GM19099 (cell line): Measurements from ENCODE around the gene SORCS2.

Source experiments
- POLR2A ChIP-seq: IDR thresholded peaks from 3 replicates; pipeline ENCODE4 v1.6.1; 2011; ENCODE audit warnings: low read depth; ENCODE audit not compliant: insufficient read length; ENCODE audit errors: extremely low read depth

Gene SORCS2

DNA sequence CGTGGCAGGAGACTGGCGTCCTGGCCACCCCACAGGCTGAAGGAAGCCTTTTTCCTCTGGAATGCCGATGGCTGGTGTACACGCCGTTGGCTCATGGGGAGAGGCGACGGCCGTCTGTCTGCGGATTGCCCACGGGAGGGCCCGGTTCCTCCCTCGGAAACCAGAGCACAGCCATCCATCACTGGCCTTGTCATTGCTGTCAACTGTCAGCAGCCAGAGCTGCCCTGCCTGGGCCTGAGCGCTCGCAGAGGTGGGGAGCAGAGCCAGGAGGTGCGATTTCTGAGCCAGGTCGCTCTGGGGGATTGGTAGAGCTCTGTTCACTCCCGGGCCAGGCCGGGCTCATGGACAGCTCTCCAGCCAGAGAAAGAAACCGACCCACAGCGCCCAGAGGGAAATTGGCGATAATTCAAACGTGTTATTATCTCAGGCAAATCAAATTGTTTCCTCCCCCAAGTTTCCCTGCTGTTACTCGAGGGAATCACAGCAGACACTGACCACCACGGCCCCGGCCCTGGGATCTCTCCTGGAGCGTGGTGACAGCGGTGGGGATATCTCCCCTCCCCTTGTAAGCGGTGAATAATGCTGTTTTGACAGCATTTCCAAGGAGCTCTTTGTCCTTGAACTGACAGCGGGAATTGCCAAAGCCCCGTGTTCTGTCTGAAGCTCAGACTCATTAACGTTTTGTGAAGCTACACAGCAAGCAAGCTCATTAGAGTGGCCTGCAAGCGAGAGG, 463.3 kb downstream of the SORCS2 start:
- TF ChIP-seq POLR2A, result no peak

GRCh38 chr4:7656244-7656800, 464.0 kb downstream of the SORCS2 start:
- no peak for TF ChIP-seq POLR2A

DNA sequence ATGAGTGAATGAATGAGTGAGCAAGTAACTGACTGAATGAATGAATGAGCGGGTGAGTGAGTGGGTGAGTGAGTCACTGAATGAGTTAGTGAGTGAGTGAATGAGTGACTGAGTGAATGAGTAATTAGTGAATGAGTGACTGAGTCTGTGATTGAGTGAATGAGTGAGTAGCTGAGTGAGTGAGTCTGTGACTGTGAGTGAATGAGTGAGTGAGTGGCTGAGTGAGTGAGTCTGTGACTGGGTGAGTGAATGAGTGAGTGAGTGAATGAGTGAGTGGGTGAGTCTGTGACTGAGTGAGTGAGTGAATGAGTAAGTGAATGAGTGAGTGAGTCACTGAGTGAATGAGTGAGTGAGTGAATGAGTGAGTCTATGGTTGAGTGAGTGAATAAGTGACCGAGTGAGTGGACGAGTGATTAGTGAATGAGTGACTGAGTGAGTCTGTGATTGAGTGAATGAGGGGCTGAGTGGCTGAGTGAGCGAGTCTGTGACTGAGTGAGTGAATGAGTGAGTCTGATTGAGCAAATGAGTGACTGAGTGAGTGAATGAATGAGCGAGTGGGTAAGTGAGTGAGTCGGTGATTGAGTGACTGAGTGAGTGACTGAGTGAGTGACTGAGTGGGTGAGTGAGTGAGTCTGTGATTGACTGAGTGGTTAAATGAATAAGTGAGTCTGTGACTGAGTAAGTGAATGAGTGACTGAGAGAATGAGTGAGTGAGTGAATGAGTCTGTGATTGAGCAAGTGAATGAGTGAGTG, 465.4 kb downstream of the SORCS2 start:
- TF ChIP-seq POLR2A, result no peak

DNA sequence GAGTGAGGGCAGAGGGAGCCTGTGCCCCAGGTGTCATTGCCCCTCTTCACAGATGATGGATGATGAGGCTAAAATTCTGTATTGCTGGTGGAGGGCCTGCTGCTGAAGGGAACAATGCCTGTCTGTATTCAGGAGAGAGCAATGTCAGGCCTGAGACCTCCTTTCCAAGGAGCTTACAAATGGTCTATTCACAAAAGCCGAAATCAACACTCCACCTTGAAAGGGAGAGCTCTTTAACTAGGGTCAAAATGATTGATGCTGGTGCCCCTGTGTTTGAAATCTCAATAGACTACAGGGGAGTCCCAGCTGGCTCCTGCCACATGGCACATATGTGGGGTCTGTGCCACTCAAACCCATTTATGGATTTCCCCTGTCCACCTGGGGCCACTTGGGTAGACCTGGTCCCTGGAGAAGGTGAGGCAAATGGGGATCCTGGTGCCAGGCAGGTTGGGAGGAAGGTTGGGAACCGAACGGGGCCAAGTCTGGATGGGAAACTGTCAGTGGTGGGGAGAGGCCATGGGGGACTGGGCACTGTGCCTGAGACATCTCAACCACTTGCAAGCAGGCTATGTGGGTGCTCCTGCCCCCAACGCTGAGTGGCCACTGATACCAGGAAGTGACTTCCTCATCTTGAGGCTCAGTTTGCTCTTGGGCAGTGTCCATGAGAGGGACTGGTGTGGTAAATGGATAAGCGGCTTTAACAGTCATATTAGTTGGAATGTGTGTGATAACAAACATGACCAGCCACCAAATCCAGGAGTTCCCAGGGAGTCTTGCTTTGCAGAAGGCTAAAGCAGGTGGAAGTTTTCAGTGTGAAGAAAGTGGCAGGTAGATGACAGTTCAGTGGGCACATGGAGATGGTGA, 466.2 kb downstream of the SORCS2 start:
- no peak for TF ChIP-seq POLR2A

GRCh38 chr4:7659429-7660175, 467.3 kb downstream of the SORCS2 start:
- no peak for TF ChIP-seq POLR2A

DNA sequence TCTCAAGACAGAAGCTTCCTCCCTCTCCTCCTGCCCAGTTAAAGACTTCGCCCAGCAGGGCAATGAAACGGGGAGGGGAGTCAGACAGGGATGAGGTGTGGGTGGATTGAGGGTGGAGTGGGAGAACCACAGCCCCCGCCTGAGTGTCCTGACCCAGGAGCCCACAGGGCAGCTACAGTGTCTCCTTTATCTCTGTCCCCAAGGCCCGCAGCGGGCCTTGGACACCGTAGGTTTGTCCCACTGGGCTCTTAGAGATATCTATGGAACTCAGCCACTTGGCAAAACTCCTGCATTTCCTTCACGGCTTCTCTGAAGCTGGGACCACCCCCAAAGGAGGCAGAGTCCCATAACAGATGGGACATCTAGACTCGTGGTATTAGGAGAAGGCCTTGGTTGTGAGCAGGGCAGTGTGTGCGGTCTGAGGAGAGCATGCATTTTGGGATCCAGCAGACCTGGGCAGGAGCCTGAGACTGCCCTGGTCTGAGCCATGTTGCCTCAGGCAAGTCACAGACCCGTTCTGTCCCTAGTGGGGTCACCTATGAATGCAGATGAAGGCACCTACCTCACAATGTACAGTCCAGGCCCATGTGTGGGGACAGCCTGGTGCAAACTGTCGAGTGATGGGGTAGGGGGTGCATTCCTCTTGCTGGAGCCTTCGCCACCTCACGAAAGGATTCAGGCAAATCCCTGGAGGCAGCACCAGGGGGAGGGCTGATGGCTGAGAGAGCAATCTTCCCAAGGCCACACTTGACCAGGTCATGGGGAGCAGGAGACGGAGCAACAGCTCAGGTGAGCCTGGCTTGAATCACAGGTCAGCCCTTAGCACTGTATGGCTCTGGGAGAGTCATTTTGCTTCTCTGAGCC, 468.1 kb downstream of the SORCS2 start:
- no peak for TF ChIP-seq POLR2A

DNA sequence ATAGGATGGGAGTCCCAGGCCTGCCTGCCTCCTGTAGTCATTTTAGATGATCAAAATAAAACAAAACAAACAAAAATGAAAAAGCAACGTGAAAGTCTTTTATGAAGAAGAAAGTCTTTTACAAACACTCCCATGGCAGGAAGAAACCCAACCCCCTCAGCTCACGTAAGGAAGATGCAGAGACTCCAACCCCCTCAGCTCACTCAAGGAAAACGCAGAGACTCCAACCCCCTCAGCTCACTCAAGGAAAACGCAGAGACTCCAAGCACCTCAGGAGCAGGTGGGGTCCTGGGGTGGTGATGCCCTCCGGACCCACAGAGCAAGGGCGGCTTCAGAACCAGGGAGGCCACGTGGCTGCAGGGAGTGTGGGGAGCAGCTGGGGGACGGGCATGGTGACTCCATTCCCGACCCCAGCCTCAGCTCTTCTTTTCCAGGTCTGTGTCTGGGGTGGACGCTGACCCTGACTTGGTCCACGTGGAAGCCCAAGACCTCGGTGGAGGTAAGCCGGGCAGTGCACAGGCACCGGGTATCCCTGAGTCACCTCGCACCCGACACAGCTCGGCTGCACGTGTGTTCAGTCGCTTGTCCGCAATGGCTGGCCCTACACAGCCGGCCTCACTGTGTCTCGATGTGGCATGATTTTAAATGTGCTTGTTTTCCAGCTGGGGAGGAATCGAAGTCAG, 468.9 kb downstream of the SORCS2 start:
- TF ChIP-seq POLR2A, result no peak

DNA sequence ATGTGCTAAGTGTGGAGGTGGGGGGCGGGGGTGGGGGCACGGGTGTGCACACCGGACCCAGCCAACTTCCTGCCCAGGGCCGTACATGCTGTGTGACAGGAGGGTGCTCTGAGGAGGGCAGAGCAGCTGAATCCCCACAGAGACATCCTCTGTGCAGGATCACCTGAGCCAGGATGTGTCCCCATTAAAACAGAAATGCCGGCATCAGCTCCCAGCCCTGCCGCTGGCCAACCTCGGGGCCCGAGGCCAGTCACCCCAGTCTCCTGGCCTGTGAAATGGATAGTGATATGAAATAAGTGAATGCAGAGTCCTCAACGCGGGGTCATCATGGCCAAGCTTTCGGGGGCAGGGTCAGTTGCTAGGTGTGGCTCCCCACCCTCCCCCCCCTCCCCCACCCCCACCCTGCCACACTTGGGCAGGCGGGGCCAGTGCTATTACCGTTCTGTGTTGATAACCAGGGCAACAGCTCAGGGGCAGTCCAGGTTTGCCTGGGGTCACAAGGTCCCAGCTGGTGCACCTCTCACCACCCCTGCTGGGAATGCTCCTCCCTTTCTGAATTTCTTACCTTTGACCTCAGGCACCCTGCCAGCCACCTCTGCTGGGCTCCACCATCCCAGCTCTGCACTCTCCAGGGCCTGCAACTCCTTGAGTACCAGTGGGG, 469.6 kb downstream of the SORCS2 start:
- no peak for TF ChIP-seq POLR2A

DNA sequence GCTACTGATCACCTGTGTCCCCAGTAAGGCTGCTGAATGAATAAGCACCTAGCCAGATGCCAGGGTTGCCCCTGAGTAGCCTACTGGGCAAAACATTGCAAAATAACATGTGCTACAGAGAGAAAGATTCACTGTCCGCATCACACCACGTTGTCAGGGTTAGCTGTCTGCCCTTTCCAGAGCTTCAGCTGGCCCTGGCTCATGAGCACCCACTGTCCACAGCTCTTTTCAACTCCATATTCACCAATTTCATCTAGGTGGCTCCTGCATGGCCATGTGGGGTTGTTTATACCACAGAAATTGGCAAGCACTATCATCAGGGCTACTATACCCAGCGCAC, 470.1 kb downstream of the SORCS2 start:
- TF ChIP-seq POLR2A, result no peak

GRCh38 chr4:7663075-7663541, 470.8 kb downstream of the SORCS2 start:
- TF ChIP-seq POLR2A, result no peak

DNA sequence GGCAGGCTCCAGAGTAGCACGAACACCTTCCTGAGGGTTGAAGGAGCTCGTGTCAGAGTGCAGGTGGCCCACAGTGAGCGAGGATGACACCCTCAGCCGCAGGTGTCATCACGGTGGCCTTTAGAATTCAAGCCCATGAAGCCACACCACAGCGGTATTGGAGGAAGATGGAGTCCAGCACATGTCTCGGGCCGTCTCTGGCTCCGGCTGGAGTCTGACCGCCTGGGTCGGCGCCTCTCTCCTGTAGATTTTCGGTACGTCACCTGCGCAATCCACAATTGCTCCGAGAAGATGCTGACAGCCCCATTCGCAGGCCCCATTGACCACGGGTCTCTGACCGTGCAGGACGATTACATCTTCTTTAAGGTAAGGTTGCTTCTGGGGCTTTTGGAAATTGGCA, 471.8 kb downstream of the SORCS2 start:
- no peak for TF ChIP-seq POLR2A

- TF ChIP-seq POLR2A, result no peak
These were observed 473.0 kb downstream of the SORCS2 start for GRCh38 chr4:7665321-7665720.
